AG09319 (cell line): ENCODE measurements around the gene CPXM2.

Source experiments
- DNase-seq: peaks from one replicate; pipeline ENCODE4 v3.0.0-alpha.2; 2010; ENCODE audit warnings: low read depth; ENCODE audit errors: extremely low read depth
- CTCF ChIP-seq: IDR thresholded peaks from 2 replicates; pipeline ENCODE4 v1.5.1; 2011; ENCODE audit warnings: low read depth, mild to moderate bottlenecking, inconsistent platforms, low read length, moderate library complexity

Gene CPXM2

GRCh38 chr10:123904834-123905409 lies 13.3 kb upstream of the CPXM2 start:
- TF ChIP-seq CTCF: no peak
- DNase-seq: no peak

- no peak for TF ChIP-seq CTCF
These were observed 12.0 kb upstream of the CPXM2 start for GRCh38 chr10:123903621-123904020.

GRCh38 chr10:123901621-123902020 lies 10.0 kb upstream of the CPXM2 start:
- TF ChIP-seq CTCF: no peak
- no peak for DNase-seq

More at GRCh38 chr10:123903621-123904020, 12.0 kb upstream of the CPXM2 start:
- DNase-seq: no peak

- DNase-seq: no peak
- peak; percentile 15; the same call in 1 of the 2 replicates for TF ChIP-seq CTCF
These were observed 5.5 kb upstream of the CPXM2 start for GRCh38 chr10:123897146-123897545.

- peak; percentile 37 for DNase-seq
- TF ChIP-seq CTCF: no peak
These were observed 4.8 kb upstream of the CPXM2 start for GRCh38 chr10:123896246-123896927.

GRCh38 chr10:123893651-123894050 lies 2.0 kb upstream of the CPXM2 start:
- DNase-seq: no peak
- no peak for TF ChIP-seq CTCF

GRCh38 chr10:123890756-123891143 lies 857 bp downstream of the CPXM2 start:
- DNase-seq: no peak
- TF ChIP-seq CTCF: no peak
